ENCODE data around the gene STUB1.

DNA sequence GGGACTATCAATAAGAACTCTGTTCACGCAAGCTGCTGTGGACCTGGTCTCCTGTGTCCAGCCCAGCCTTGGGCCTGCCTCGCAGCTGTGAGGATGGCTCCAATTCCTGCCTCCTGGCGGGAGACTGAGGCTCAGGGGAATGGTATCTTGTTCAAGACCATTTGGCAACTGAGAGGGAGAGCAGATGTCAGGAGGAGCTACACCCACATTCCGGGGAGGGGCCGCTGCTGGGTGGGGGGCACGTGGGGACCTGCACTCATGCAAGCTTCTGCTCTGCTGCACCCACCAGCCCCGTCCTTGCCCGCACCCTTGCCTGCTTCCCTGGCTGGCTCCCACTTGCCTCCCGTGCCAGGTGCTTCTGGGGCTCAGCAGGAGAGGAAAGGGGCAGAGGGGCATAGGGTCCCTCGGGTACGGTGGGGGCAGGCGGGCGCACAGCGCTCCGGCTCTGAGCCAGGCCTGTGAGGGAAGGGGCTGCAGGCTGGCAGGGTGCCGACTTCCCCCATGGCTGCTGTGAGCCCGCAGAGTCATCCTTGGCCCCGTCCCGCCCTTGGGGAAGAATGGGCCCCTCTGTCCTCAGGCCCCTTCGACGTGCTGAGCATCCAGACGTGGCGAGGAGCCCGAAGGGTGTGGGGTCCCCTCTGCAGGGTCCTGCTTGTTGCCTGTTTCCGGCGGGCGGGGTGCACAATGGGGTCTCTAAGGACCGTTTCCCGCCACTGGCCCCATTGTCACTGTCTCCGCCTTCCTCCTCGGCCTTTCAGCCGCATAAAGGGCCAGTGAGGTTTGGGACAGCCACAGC is 37.4 kb downstream of the STUB1 start:
- TF ChIP-seq EP300 (IDR thresholded peaks at IDR 0.05) (no peak), POLR2A (IDR thresholded peaks at IDR 0.05; ENCODE audit: low read depth) (no peak)
- TF ChIP-seq, protein P1, sequence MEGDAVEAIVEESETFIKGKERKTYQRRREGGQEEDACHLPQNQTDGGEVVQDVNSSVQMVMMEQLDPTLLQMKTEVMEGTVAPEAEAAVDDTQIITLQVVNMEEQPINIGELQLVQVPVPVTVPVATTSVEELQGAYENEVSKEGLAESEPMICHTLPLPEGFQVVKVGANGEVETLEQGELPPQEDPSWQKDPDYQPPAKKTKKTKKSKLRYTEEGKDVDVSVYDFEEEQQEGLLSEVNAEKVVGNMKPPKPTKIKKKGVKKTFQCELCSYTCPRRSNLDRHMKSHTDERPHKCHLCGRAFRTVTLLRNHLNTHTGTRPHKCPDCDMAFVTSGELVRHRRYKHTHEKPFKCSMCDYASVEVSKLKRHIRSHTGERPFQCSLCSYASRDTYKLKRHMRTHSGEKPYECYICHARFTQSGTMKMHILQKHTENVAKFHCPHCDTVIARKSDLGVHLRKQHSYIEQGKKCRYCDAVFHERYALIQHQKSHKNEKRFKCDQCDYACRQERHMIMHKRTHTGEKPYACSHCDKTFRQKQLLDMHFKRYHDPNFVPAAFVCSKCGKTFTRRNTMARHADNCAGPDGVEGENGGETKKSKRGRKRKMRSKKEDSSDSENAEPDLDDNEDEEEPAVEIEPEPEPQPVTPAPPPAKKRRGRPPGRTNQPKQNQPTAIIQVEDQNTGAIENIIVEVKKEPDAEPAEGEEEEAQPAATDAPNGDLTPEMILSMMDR (IDR thresholded peaks at IDR 0.05), result no peak
